Hematopoietic multipotent progenitor cell treated with erythropoietin and hydrocortisone succinate and interleukin-3 and kit ligand, for 17 days (in vitro differentiated cells): Measurements from ENCODE around the gene RPS6KC1.
A peak's percentile ranks its signal among the peaks of the same experiment; 100 is the strongest.
"Not testable (repeated sequence)": the region's sequence is repeated elsewhere in the genome, so short reads cannot be mapped to it uniquely, and the experiment has no call there.

Source experiments
- DNase-seq: peaks from one replicate; pipeline ENCODE4 v3.0.0-alpha.2; 2015; ENCODE audit warnings: low spot score

Gene RPS6KC1

GRCh38 chr1:213051127-213051880 lies at the start of gene RPS6KC1:
Gene RPS6KC1 (plus strand): TSS chr1:213051241. CDS start chr1:213051405, 164 bp downstream.
- DNase-seq, result peak; percentile 69

- no peak for DNase-seq
Observed at GRCh38 chr1:213003256-213003655, 47.8 kb upstream of the RPS6KC1 start.

- no peak for DNase-seq
Observed at GRCh38 chr1:213008564-213008963, 42.5 kb upstream of the RPS6KC1 start.

- DNase-seq, result peak; percentile 12
Observed at GRCh38 chr1:213014642-213015041, 36.4 kb upstream of the RPS6KC1 start.

GRCh38 chr1:213015099-213016050 lies 35.7 kb upstream of the RPS6KC1 start, which contains the start of gene ANGEL2:
Gene ANGEL2 (minus strand): TSS chr1:213015867. CDS start chr1:213015671, 196 bp downstream.
- peak; percentile 96 for DNase-seq

GRCh38 chr1:213017447-213018273 lies 33.4 kb upstream of the RPS6KC1 start:
- no peak for DNase-seq

GRCh38 chr1:213019450-213019849 lies 31.6 kb upstream of the RPS6KC1 start:
- DNase-seq, result no peak

GRCh38 chr1:213020016-213020415 lies 31.0 kb upstream of the RPS6KC1 start:
- no peak for DNase-seq

- DNase-seq, result not testable (repeated sequence)
Observed at GRCh38 chr1:213027024-213027423, 24.0 kb upstream of the RPS6KC1 start.

GRCh38 chr1:213032651-213033050 lies 18.4 kb upstream of the RPS6KC1 start:
- no peak for DNase-seq

GRCh38 chr1:213034713-213035112 lies 16.3 kb upstream of the RPS6KC1 start:
- DNase-seq, result no peak

- no peak for DNase-seq
Observed at GRCh38 chr1:213035573-213035972, 15.5 kb upstream of the RPS6KC1 start.

GRCh38 chr1:213041443-213041842 lies 9.6 kb upstream of the RPS6KC1 start:
- DNase-seq, result no peak

- peak; percentile 24 for DNase-seq
Observed at GRCh38 chr1:213045321-213046226, 5.5 kb upstream of the RPS6KC1 start.

- DNase-seq, result no peak
Observed at GRCh38 chr1:213049232-213049631, 1.8 kb upstream of the RPS6KC1 start.

GRCh38 chr1:213050745-213051126 lies 305 bp upstream of the RPS6KC1 start:
- no peak for DNase-seq

- DNase-seq, result no peak
Observed at GRCh38 chr1:213051881-213052202, 801 bp downstream of the RPS6KC1 start.

- no peak for DNase-seq
Observed at GRCh38 chr1:213053455-213053854, 2.4 kb downstream of the RPS6KC1 start.

- DNase-seq, result no peak
Observed at GRCh38 chr1:213054142-213054541, 3.1 kb downstream of the RPS6KC1 start.

GRCh38 chr1:213054733-213055591 lies 3.9 kb downstream of the RPS6KC1 start:
- DNase-seq, result peak; percentile 23
